HEK293 (cell line): Measurements from ENCODE around the gene IP6K3.
A peak's percentile ranks its signal among the peaks of the same experiment; 100 is the strongest.

Experiments
- CTCF ChIA-PET: fragments of 350-600 bp; formaldehyde crosslinking; extraction: SDS; loops from one replicate; lab custom pipeline; 2021; ENCODE audit warnings: antibody characterized with exemption; lab: Yijun Ruan, JAX
- POLR2A ChIA-PET: fragments of 300-600 bp; formaldehyde crosslinking; extraction: SDS; loops from one replicate; lab custom pipeline; 2020; ENCODE audit warnings: antibody characterized with exemption, inconsistent platforms; lab: Yijun Ruan, JAX
- H3K27ac ChIP-seq: fragments of 200-500 bp; sonication (Bioruptor generic); 2 replicates; pipeline ENCODE4 v1.5.1; 2014; ENCODE audit warnings: low read depth, low read length, control low read depth, inconsistent platforms; ENCODE audit errors: extremely low read depth
- H3K36me3 ChIP-seq, 2 experiments: fragments of 200-500 bp in 1 of 2; sonication (Bioruptor generic) in 1 of 2; 1 replicate in 1 of 2; 2 replicates in 1 of 2; pipeline ENCODE4 v1.5.1; 2014 to 2017; ENCODE audit warnings: inconsistent platforms in 2 of 2, low read length in 2 of 2; ENCODE audit not compliant: control insufficient read depth in 2 of 2, insufficient read depth in 1 of 2
- H3K4me1 ChIP-seq: fragments of 200-500 bp; sonication (Bioruptor generic); 2 replicates; pipeline ENCODE4 v1.5.1; 2014; ENCODE audit warnings: mild to moderate bottlenecking, low read length, inconsistent platforms; ENCODE audit not compliant: control insufficient read depth, insufficient read depth
- H3K4me3 ChIP-seq: 2 replicates; pipeline ENCODE4 v1.5.1; 2011; ENCODE audit warnings: low read depth, mild to moderate bottlenecking, control low read depth, low read length, moderate library complexity
- H3K9me3 ChIP-seq: fragments of 200-500 bp; sonication (Bioruptor generic); 2 replicates; pipeline ENCODE4 v1.5.1; 2014; ENCODE audit warnings: low read depth, low read length, inconsistent platforms; ENCODE audit not compliant: control insufficient read depth, insufficient read depth
- BCL11B ChIP-seq: fragments of 450-650 bp; formaldehyde crosslinking; IDR thresholded peaks from 2 replicates; pipeline ENCODE4 v1.5.1; 2016; ENCODE audit warnings: low read depth, missing biosample characterization, missing genetic modification characterization
- PBX3 ChIP-seq: sonication (generic); formaldehyde crosslinking; IDR thresholded peaks from 2 replicates; pipeline ENCODE4 v1.8.1; 2022; ENCODE audit warnings: mild to moderate bottlenecking, moderate library complexity, missing genetic modification reagents
- PRDM4 ChIP-seq: fragments of 450-650 bp; formaldehyde crosslinking; IDR thresholded peaks from 2 replicates; pipeline ENCODE4 v1.5.1; 2017; ENCODE audit warnings: missing biosample characterization, missing genetic modification characterization
- SP2 ChIP-seq: fragments of 450-650 bp; formaldehyde crosslinking; IDR thresholded peaks from 2 replicates; pipeline ENCODE4 v1.5.1; 2016; ENCODE audit warnings: missing biosample characterization, missing genetic modification characterization
- ZBTB44 ChIP-seq: fragments of 450-650 bp; IDR thresholded peaks from 2 replicates; pipeline ENCODE4 v1.5.1; 2018; ENCODE audit warnings: missing biosample characterization, mild to moderate bottlenecking, missing genetic modification characterization
- ZNF223 ChIP-seq: fragments of 450-650 bp; formaldehyde crosslinking; IDR thresholded peaks from 2 replicates; pipeline ENCODE4 v1.5.1; 2016; ENCODE audit warnings: missing biosample characterization, missing genetic modification characterization
- ZNF248 ChIP-seq: fragments of 450-650 bp; formaldehyde crosslinking; IDR thresholded peaks from 2 replicates; pipeline ENCODE4 v1.5.1; 2017; ENCODE audit warnings: missing biosample characterization, missing genetic modification characterization
- ZNF266 ChIP-seq: fragments of 450-650 bp; formaldehyde crosslinking; IDR thresholded peaks from 2 replicates; pipeline ENCODE4 v1.5.1; 2016; ENCODE audit warnings: missing biosample characterization, missing genetic modification characterization, low read depth
- ZNF292 ChIP-seq: fragments of 450-650 bp; formaldehyde crosslinking; IDR thresholded peaks from 2 replicates; pipeline ENCODE4 v1.5.1; 2016; ENCODE audit warnings: low read depth, missing biosample characterization, missing genetic modification characterization, borderline replicate concordance
- ZNF335 ChIP-seq: fragments of 450-650 bp; formaldehyde crosslinking; conservative IDR thresholded peaks from 2 replicates; pipeline ENCODE4 v1.5.1; 2016; ENCODE audit warnings: missing biosample characterization, missing genetic modification characterization
- ZNF391 ChIP-seq: fragments of 450-650 bp; formaldehyde crosslinking; IDR thresholded peaks from 2 replicates; pipeline ENCODE4 v1.5.1; 2016; ENCODE audit warnings: low read depth, missing biosample characterization, missing genetic modification characterization, borderline replicate concordance
- ZNF514 ChIP-seq: fragments of 450-650 bp; formaldehyde crosslinking; IDR thresholded peaks from 2 replicates; pipeline ENCODE4 v1.5.1; 2016; ENCODE audit warnings: missing biosample characterization, missing genetic modification characterization
- ZNF548 ChIP-seq: fragments of 450-650 bp; formaldehyde crosslinking; IDR thresholded peaks from 2 replicates; pipeline ENCODE4 v1.5.1; 2016; ENCODE audit warnings: missing biosample characterization, missing genetic modification characterization
- ZNF549 ChIP-seq: fragments of 450-650 bp; IDR thresholded peaks from 2 replicates; pipeline ENCODE4 v1.5.1; 2018; ENCODE audit warnings: missing biosample characterization, missing genetic modification characterization, mild to moderate bottlenecking, inconsistent platforms, moderate library complexity
- ZNF555 ChIP-seq: fragments of 450-650 bp; formaldehyde crosslinking; conservative IDR thresholded peaks from 2 replicates; pipeline ENCODE4 v1.5.1; 2017; ENCODE audit warnings: missing biosample characterization, mild to moderate bottlenecking, missing genetic modification characterization, inconsistent platforms
- ZNF561 ChIP-seq: fragments of 450-650 bp; IDR thresholded peaks from 2 replicates; pipeline ENCODE4 v1.5.1; 2018; ENCODE audit warnings: missing biosample characterization, missing genetic modification characterization, borderline replicate concordance
- ZNF600 ChIP-seq: fragments of 450-650 bp; formaldehyde crosslinking; IDR thresholded peaks from 2 replicates; pipeline ENCODE4 v1.5.1; 2016; ENCODE audit warnings: missing biosample characterization, missing genetic modification characterization
- ZNF623 ChIP-seq: fragments of 450-650 bp; formaldehyde crosslinking; IDR thresholded peaks from 2 replicates; pipeline ENCODE4 v1.5.1; 2016; ENCODE audit warnings: missing biosample characterization, missing genetic modification characterization
- ZNF624 ChIP-seq: fragments of 450-650 bp; formaldehyde crosslinking; IDR thresholded peaks from 2 replicates; pipeline ENCODE4 v1.5.1; 2017; ENCODE audit warnings: missing biosample characterization, missing genetic modification characterization
- ZNF747 ChIP-seq: fragments of 450-650 bp; formaldehyde crosslinking; IDR thresholded peaks from 2 replicates; pipeline ENCODE4 v1.5.1; 2016; ENCODE audit warnings: missing biosample characterization, missing genetic modification characterization
- ZNF837 ChIP-seq: fragments of 450-650 bp; formaldehyde crosslinking; IDR thresholded peaks from 2 replicates; pipeline ENCODE4 v1.5.1; 2016; ENCODE audit warnings: missing biosample characterization, missing genetic modification characterization
- ZSCAN5A ChIP-seq: fragments of 450-650 bp; formaldehyde crosslinking; IDR thresholded peaks from 2 replicates; pipeline ENCODE4 v1.5.1; 2016; ENCODE audit warnings: missing biosample characterization, missing genetic modification characterization

The IP6K3 gene

GRCh38 chr6:33771146-33772081, 24.7 kb upstream of the IP6K3 start (continued):
- TF ChIP-seq ZNF561, result peak; percentile 44; the same call in 1 of the 2 replicates
- TF ChIP-seq ZNF266 (tag by site-specific recombination), result no peak
- TF ChIP-seq ZSCAN5A, result no peak
- no peak for TF ChIP-seq BCL11B (tag by site-specific recombination)
- TF ChIP-seq ZNF391, result no peak
- no peak for TF ChIP-seq ZNF248 (tag by site-specific recombination)
- no peak for TF ChIP-seq ZNF549 (tag by site-specific recombination)
- no peak for TF ChIP-seq ZNF514 (tag by site-specific recombination)
- peak; percentile 31; the same call in 1 of the 2 replicates for TF ChIP-seq ZNF335
- peak; percentile 72 for TF ChIP-seq ZNF600 (tag by site-specific recombination)
- no peak for TF ChIP-seq ZNF837 (tag by site-specific recombination)
- peak; percentile 84; the same call in 1 of the 2 replicates for TF ChIP-seq PBX3 (CRISPR knock-in tag)
- TF ChIP-seq ZNF292 (tag by site-specific recombination), result no peak
- no peak for TF ChIP-seq ZNF624
- TF ChIP-seq PRDM4 (tag by site-specific recombination), result peak; percentile 86

- POLR2A ChIA-PET, result interaction anchor here (1.0 to 4.3 kb wide), 9 partner anchors 9 to 257 kb away, joined by 3 to 17 read pairs (median 4); partner anchors contain the start of genes LEMD2 and UQCC2
- peaks cover 6 to 35% of the 10 kb centered on the region in 2 experiments; a peak in 2 of 3 replicates for H3K36me3 ChIP-seq
- CTCF ChIA-PET, result interaction anchor here (0.6 to 8.8 kb wide), 53 partner anchors 10 to 983 kb away, joined by 3 to 149 read pairs (median 5); partner anchors contain the start of genes IP6K3, LEMD2 and UQCC2
- no peak overlapping the region for H3K4me3 ChIP-seq
- no peaks in the 10 kb centered on the region for H3K9me3 ChIP-seq
- TF ChIP-seq ZNF223 (tag by site-specific recombination) (no peak), ZNF747 (tag by site-specific recombination) (no peak), ZNF623 (tag by site-specific recombination) (no peak), ZNF548 (tag by site-specific recombination) (no peak), ZNF555 (tag by site-specific recombination) (no peak), SP2 (no peak), ZBTB44 (tag by site-specific recombination) (no peak)
- H3K27ac ChIP-seq, result no peak overlapping the region
- H3K4me1 ChIP-seq, result peaks cover 5% of the 10 kb centered on the region
These were observed 24.1 kb upstream of the IP6K3 start for GRCh38 chr6:33770833-33771145.
